HG02970 (cell line): Measurements from ENCODE around the gene SIPA1L3.

Experiments used
- ATAC-seq: cut with Tn5 transposase; IDR thresholded peaks from one replicate; pipeline ENCODE4 v1.9.1; 2021; ENCODE audit warnings: mild to moderate bottlenecking, moderate library complexity, moderate number of reproducible peaks; ENCODE audit not compliant: unreplicated experiment, low FRiP score

The SIPA1L3 gene

GRCh38 chr19:38173291-38174041 lies 266.5 kb downstream of the SIPA1L3 start:
- no peak for ATAC-seq

GRCh38 chr19:38175422-38175821 lies 268.4 kb downstream of the SIPA1L3 start:
- no peak for ATAC-seq

- no peak for ATAC-seq
Observed at GRCh38 chr19:38180071-38180470, 273.1 kb downstream of the SIPA1L3 start.

GRCh38 chr19:38182536-38183210 lies 275.7 kb downstream of the SIPA1L3 start:
- ATAC-seq, result no peak

GRCh38 chr19:38183251-38183897 lies 276.4 kb downstream of the SIPA1L3 start:
- ATAC-seq, result no peak

- ATAC-seq, result no peak
Observed at GRCh38 chr19:38184815-38185214, 277.8 kb downstream of the SIPA1L3 start.

GRCh38 chr19:38185562-38185961 lies 278.6 kb downstream of the SIPA1L3 start:
- no peak for ATAC-seq

- ATAC-seq, result no peak
Observed at GRCh38 chr19:38190061-38190460, 283.1 kb downstream of the SIPA1L3 start.

- ATAC-seq, result no peak
Observed at GRCh38 chr19:38190793-38191192, 283.8 kb downstream of the SIPA1L3 start.

- ATAC-seq, result no peak
Observed at GRCh38 chr19:38191747-38192146, 284.7 kb downstream of the SIPA1L3 start.

- ATAC-seq, result no peak
Observed at GRCh38 chr19:38193445-38193844, 286.4 kb downstream of the SIPA1L3 start.

- ATAC-seq, result no peak
Observed at GRCh38 chr19:38194061-38194701, 287.2 kb downstream of the SIPA1L3 start.

GRCh38 chr19:38195237-38195636 lies 288.2 kb downstream of the SIPA1L3 start:
- no peak for ATAC-seq

GRCh38 chr19:38196245-38196837 lies 289.3 kb downstream of the SIPA1L3 start:
- ATAC-seq, result no peak

- no peak for ATAC-seq
Observed at GRCh38 chr19:38196948-38197656, 290.1 kb downstream of the SIPA1L3 start.

GRCh38 chr19:38197937-38198704 lies 291.1 kb downstream of the SIPA1L3 start:
- ATAC-seq, result no peak

GRCh38 chr19:38199340-38199739 lies 292.3 kb downstream of the SIPA1L3 start:
- no peak for ATAC-seq

- ATAC-seq, result no peak
Observed at GRCh38 chr19:38201731-38202130, 294.7 kb downstream of the SIPA1L3 start.

GRCh38 chr19:38202504-38202903 lies 295.5 kb downstream of the SIPA1L3 start:
- no peak for ATAC-seq
